GM15510 (cell line): Measurements from ENCODE around the gene TMPRSS15.

Experiments used
- POLR2A ChIP-seq: IDR thresholded peaks from 3 replicates; pipeline ENCODE4 v1.6.1; 2011; ENCODE audit warnings: borderline replicate concordance; ENCODE audit not compliant: insufficient read length; ENCODE audit errors: extremely low read depth

The TMPRSS15 gene

GRCh38 chr21:18368205-18368604 lies 35.4 kb downstream of the TMPRSS15 start:
- TF ChIP-seq POLR2A = no peak

GRCh38 chr21:18356801-18357200 lies 46.8 kb downstream of the TMPRSS15 start:
- no peak for TF ChIP-seq POLR2A

- TF ChIP-seq POLR2A = no peak
Observed at GRCh38 chr21:18354947-18355346, 48.6 kb downstream of the TMPRSS15 start.

GRCh38 chr21:18350216-18350615 lies 53.4 kb downstream of the TMPRSS15 start:
- no peak for TF ChIP-seq POLR2A

- TF ChIP-seq POLR2A = no peak
Observed at GRCh38 chr21:18349468-18349867, 54.1 kb downstream of the TMPRSS15 start.

GRCh38 chr21:18340387-18340942 lies 63.1 kb downstream of the TMPRSS15 start:
- TF ChIP-seq POLR2A = no peak

- no peak for TF ChIP-seq POLR2A
Observed at GRCh38 chr21:18335651-18336236, 67.8 kb downstream of the TMPRSS15 start.

GRCh38 chr21:18334066-18334465 lies 69.5 kb downstream of the TMPRSS15 start:
- TF ChIP-seq POLR2A = no peak

GRCh38 chr21:18318156-18318555 lies 85.4 kb downstream of the TMPRSS15 start:
- TF ChIP-seq POLR2A = no peak

GRCh38 chr21:18298228-18298627 lies 105.4 kb downstream of the TMPRSS15 start:
- TF ChIP-seq POLR2A = no peak

GRCh38 chr21:18294100-18294499 lies 109.5 kb downstream of the TMPRSS15 start:
- no peak for TF ChIP-seq POLR2A

GRCh38 chr21:18289876-18290275 lies 113.7 kb downstream of the TMPRSS15 start:
- TF ChIP-seq POLR2A = no peak

GRCh38 chr21:18285379-18285778 lies 118.2 kb downstream of the TMPRSS15 start:
- TF ChIP-seq POLR2A = no peak

- no peak for TF ChIP-seq POLR2A
Observed at GRCh38 chr21:18275781-18276180, 127.8 kb downstream of the TMPRSS15 start.

- no peak for TF ChIP-seq POLR2A
Observed at GRCh38 chr21:18274370-18274769, 129.2 kb downstream of the TMPRSS15 start.

GRCh38 chr21:18273400-18273799 lies 130.2 kb downstream of the TMPRSS15 start:
- no peak for TF ChIP-seq POLR2A
